Effector memory CD4-positive, alpha-beta T cell (primary cell): ENCODE results near the gene FAM170A.

ENCODE experiments used
- DNase-seq, 3 donors: peaks; one replicate each; pipeline ENCODE4 v3.0.0-alpha.2; 2020
- H3K27ac ChIP-seq: 2 replicates; pipeline ENCODE4 v1.7.0; 2013; ENCODE audit warnings: mild to moderate bottlenecking, low read length, moderate library complexity; ENCODE audit not compliant: insufficient read depth, poor library complexity, severe bottlenecking
- H3K27me3 ChIP-seq: replicated peaks from 2 replicates; pipeline ENCODE4 v1.7.0; 2013; ENCODE audit warnings: mild to moderate bottlenecking, low read length; ENCODE audit not compliant: insufficient read depth, control insufficient read depth, poor library complexity, severe bottlenecking
- H3K36me3 ChIP-seq: 2 replicates; pipeline ENCODE4 v1.7.0; 2013; ENCODE audit warnings: mild to moderate bottlenecking, low read length, moderate library complexity; ENCODE audit not compliant: control insufficient read depth, insufficient read depth
- H3K4me1 ChIP-seq: 2 replicates; pipeline ENCODE4 v1.7.0; 2013; ENCODE audit warnings: low read length, mild to moderate bottlenecking; ENCODE audit not compliant: control insufficient read depth, insufficient read depth, poor library complexity, severe bottlenecking
- H3K4me3 ChIP-seq: 2 replicates; pipeline ENCODE4 v1.7.0; 2013; ENCODE audit warnings: low read length, low read depth, mild to moderate bottlenecking; ENCODE audit not compliant: insufficient read depth, poor library complexity, severe bottlenecking
- H3K9me3 ChIP-seq: 2 replicates; pipeline ENCODE4 v1.7.0; 2013; ENCODE audit warnings: mild to moderate bottlenecking, low read length, moderate library complexity; ENCODE audit not compliant: control insufficient read depth
- total RNA-seq, 3 donors: gene quantifications; one replicate each; lab custom pipeline; 2026; lab: John Stamatoyannopoulos, UW

Gene FAM170A, protein sequence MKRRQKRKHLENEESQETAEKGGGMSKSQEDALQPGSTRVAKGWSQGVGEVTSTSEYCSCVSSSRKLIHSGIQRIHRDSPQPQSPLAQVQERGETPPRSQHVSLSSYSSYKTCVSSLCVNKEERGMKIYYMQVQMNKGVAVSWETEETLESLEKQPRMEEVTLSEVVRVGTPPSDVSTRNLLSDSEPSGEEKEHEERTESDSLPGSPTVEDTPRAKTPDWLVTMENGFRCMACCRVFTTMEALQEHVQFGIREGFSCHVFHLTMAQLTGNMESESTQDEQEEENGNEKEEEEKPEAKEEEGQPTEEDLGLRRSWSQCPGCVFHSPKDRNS
- total RNA-seq = 0 reads per million in 3 donors

DNA sequence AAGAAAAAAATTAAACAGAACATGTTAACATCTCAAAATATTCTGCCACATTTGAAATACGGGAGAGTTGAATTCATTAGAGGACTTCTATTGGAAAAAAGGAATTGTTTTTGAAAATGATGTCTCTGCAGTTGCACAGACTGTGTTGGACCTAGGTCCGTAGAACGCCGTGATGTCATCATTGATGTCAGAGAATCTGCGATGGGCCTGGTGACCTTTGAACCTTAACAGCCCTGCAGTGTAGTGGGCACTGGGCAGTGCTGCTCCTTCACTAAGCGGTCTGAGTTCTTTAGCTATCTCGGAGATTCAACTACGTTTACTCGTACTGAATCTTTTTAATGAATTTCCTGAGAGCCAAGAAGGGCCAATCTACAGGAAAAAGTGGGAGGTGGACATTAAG is at the start of gene FAM170A:
Gene FAM170A (plus strand): TSS at position 220 of the 400 bp plus-strand sequence. CDS start 211 bp downstream, outside the sequence.
- no peaks in the 10 kb centered on the region for H3K4me1 ChIP-seq
- no peak within 1 kb of the TSS for H3K27ac ChIP-seq
- H3K4me3 ChIP-seq = no peak within 1 kb of the TSS
- H3K36me3 ChIP-seq = no peaks in the 10 kb centered on the region
- H3K27me3 ChIP-seq = no peaks in the 10 kb centered on the region
- DNase-seq = no peak
- no peaks in the 10 kb centered on the region for H3K9me3 ChIP-seq

DNA sequence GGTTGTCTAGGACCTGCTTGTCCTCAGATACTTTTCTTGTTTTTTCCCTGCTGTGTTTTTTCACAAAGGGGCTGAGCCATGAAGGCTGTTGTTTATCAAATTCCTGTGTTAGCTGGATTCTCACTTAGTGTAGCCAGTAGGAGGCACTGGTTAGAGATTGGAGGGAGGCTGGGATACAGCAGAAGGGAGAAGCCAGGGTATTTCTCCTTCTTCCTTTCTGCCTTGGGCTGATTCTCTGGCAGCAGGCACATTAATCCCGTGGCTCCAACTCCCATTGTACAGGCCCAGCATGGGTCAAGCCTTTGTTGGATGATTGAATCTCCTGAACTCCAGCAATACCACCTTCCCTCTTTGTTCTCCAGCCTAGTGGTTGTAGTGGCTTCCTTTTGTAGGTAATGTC is 46.4 kb upstream of the FAM170A start:
- Histone ChIP-seq H3K27ac (no peak overlapping the region), H3K9me3 (no peaks in the 10 kb centered on the region), H3K36me3 (no peaks in the 10 kb centered on the region), H3K4me1 (no peaks in the 10 kb centered on the region), H3K4me3 (no peak overlapping the region), H3K27me3 (no peaks in the 10 kb centered on the region)
- DNase-seq = no peak

DNA sequence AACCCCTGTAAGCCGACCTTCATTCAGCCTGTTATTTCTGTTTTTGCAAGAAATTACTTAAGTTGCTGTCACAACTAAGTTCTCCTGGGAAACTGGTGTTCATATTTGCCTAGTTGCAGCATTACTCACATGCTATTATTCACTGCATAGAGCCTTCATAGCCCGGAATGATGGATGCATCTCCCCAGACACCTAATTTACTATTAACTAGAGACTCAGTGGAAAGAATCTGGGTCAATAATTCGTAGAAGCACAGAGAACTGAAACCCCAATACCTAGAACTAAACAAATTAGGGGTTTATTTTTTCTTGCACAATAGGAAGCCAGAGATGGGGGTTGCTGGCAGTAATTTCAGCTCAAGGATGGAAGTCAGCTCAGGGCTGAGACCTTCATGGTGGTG is 45.7 kb upstream of the FAM170A start:
- Histone ChIP-seq H3K36me3 (no peaks in the 10 kb centered on the region), H3K27me3 (no peaks in the 10 kb centered on the region), H3K4me3 (no peak overlapping the region), H3K4me1 (no peaks in the 10 kb centered on the region), H3K27ac (no peak overlapping the region), H3K9me3 (no peaks in the 10 kb centered on the region)
- DNase-seq = no peak

DNA sequence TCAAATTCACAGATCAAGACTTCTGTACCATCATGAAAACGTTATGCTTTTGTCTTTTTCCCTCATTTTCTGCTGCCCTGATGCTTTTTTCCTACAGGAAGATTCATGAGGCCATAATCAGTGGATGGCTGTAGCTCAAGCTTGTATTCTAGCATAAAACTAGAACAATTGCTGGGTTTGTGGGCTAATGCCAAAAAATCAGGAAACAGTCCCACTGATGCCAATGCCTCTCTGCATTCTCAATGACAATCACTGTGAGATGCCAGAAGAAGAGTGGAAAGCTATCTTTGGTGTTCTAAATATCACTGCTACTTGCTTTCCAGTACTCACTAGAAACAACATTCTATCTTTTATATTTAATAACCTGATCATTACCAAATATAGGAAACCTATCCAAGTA is 33.3 kb upstream of the FAM170A start:
- no peaks in the 10 kb centered on the region for H3K27me3 ChIP-seq
- no peaks in the 10 kb centered on the region for H3K9me3 ChIP-seq
- H3K4me1 ChIP-seq = no peaks in the 10 kb centered on the region
- no peaks in the 10 kb centered on the region for H3K36me3 ChIP-seq
- H3K27ac ChIP-seq = no peak overlapping the region
- DNase-seq = no peak
- H3K4me3 ChIP-seq = no peak overlapping the region

DNA sequence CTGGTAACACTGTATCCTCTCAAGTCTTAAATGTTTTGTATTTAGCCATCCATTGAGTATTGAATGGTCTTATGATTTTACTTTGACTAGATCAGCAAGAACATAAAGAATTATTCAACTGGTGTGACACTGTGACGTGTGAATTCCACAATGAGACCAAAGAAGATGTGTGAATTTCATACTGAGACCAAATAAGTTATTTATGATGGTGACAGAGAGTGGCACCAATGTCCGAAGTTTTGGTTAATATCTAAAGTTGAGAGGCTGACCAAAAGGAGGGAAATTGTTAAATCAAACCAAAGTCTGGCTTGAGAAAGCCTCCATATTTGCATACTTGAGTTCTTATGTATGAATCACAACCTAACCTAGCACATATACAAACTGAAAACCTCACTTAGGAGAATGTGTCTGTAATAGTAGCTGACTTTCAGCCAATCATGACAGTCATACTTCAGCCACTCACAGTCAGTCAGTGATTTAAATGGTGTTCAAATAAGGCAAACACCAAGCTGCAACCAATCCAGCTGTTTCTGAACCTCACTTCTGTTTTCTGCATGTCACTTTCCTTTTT is 31.5 kb upstream of the FAM170A start:
- DNase-seq = no peak
- Histone ChIP-seq H3K27me3 (no peaks in the 10 kb centered on the region), H3K36me3 (no peaks in the 10 kb centered on the region), H3K27ac (no peak overlapping the region), H3K4me1 (no peaks in the 10 kb centered on the region), H3K4me3 (no peak overlapping the region), H3K9me3 (no peaks in the 10 kb centered on the region)

DNA sequence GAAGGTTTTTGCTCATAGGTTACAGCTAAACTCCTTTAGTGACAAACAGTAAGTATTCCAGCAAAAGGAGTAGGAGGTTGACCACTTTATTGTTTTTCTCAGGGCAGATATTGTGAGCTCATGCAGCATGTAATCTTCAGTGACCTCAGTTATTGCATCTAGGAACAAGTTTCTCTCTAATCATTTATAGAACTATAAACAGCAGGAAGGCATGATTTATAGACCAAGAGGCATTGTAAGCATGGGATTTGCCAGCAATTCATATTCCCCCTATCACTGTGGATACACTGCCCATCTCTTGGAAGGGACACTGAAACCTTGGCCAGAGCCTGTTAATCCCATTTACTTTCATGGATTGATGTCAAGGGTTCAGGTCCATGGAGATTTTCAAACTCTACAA is 15.4 kb upstream of the FAM170A start:
- no peak for DNase-seq

DNA sequence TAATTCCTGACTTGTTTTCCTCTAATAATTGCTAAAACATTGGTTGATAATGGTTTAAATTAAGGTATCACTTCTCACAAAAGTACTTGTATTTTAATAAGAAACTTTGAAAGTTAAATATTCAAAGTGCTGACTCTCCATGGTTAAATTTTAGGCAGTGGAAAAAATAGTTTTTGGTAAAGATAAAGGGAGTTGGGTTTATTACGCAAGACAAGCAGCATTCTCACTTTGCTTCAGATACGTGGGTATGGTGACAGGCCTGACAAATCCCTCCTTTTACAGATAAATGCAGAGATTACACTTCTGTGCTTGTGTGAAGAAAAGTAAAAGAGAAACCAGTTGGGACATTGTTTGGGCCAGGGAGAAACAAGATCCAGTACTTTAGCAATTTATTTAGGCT is 14.5 kb upstream of the FAM170A start:
- no peaks in the 10 kb centered on the region for H3K36me3 ChIP-seq
- no peak overlapping the region for H3K4me3 ChIP-seq
- H3K9me3 ChIP-seq = no peaks in the 10 kb centered on the region
- H3K27me3 ChIP-seq = no peaks in the 10 kb centered on the region
- no peaks in the 10 kb centered on the region for H3K4me1 ChIP-seq
- DNase-seq = no peak
- no peak overlapping the region for H3K27ac ChIP-seq

More for the DNA sequence above, 15.4 kb upstream of the FAM170A start:
- Histone ChIP-seq H3K27me3 (no peaks in the 10 kb centered on the region), H3K9me3 (no peaks in the 10 kb centered on the region), H3K4me1 (no peaks in the 10 kb centered on the region), H3K4me3 (no peak overlapping the region), H3K27ac (no peak overlapping the region), H3K36me3 (no peaks in the 10 kb centered on the region)

DNA sequence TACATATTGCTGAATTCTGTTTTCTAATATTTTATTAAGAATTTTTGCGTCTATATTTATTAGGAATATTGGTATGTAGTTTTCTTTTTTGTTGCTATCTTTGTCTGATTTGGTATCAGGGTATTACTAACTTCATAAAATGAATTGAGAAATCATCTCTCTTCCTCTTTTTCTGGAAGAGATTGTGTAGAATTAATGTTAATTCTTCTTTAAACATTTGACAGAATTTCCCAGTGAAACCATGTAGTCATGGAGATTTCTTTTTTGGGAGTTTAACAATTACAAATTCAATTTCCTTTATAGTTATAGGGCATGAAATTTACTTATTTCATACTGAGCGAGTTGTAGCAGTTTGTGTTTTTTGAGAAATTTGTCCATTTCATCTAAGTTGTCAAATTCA is 3.3 kb upstream of the FAM170A start:
- DNase-seq = no peak
- H3K9me3 ChIP-seq = no peaks in the 10 kb centered on the region
- H3K27ac ChIP-seq = no peak overlapping the region
- H3K27me3 ChIP-seq = no peaks in the 10 kb centered on the region
- no peaks in the 10 kb centered on the region for H3K4me1 ChIP-seq
- no peaks in the 10 kb centered on the region for H3K36me3 ChIP-seq
- no peak overlapping the region for H3K4me3 ChIP-seq

DNA sequence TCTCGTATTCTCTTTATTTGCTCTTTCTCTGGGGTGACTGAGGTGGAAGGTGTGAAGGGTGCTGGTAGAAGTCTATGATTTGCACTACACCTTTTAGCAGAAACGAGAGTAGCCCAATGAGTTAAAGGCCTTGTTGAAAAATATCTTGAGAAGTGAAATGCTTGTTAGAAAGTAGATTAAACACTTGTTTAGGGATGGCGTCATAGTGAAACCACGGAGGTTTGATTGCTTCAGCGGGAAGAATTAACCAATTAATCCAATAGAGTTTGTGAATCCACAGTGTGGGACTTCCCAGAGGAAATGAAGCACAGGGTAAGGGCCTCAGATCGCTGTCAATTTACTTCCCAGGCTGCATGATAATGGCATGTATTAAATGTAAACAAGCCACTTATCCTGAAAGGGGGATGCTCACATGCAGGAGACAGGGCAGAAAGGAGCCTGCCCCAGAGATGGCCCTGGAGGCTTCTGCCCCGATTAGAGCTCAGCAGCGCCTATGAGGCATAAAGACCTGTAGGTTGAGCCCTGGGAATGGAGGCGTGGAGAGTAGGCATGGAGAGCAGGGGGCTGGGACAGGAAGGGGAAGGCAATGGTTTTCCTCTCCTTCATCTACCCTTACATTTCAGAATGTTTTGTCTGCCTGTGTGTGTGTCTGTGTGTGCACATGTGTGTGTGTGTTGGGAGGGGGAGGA is 1.5 kb downstream of the FAM170A start:
- H3K4me3 ChIP-seq = no peak overlapping the region

DNA sequence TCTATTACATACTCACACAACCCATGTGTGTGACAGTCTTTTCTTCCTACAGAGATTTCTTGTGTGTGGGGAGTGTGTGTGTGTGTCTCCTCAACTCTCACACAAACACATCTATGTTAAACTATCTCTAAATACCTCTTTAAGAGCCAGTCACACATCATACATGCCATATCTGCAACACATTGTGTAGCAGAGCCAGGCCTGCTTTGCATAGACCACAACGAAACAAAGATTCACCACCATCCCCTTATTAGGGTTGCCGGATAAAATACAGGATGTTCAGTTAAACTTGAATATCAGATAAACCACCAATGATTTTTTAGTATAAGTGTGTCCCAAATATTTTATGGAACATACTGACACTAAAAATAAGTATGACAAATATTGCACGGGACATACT is 2.3 kb downstream of the FAM170A start:
- H3K27ac ChIP-seq = no peak overlapping the region
- no peak for DNase-seq
- H3K4me1 ChIP-seq = no peaks in the 10 kb centered on the region
- no peaks in the 10 kb centered on the region for H3K27me3 ChIP-seq
- H3K4me3 ChIP-seq = no peak overlapping the region
- no peaks in the 10 kb centered on the region for H3K36me3 ChIP-seq
- H3K9me3 ChIP-seq = no peaks in the 10 kb centered on the region

More for the DNA sequence above, 1.5 kb downstream of the FAM170A start:
- no peaks in the 10 kb centered on the region for H3K4me1 ChIP-seq
- no peak for DNase-seq
- H3K9me3 ChIP-seq = no peaks in the 10 kb centered on the region
- H3K36me3 ChIP-seq = no peaks in the 10 kb centered on the region
- no peaks in the 10 kb centered on the region for H3K27me3 ChIP-seq
- no peak overlapping the region for H3K27ac ChIP-seq
